GM12874 (cell line): ENCODE measurements around the gene MCC.

Experiments
- TF ChIP-seq, protein P1 (sequence below): IDR thresholded peaks from 2 replicates; pipeline ENCODE4 v1.5.1; 2011; ENCODE audit warnings: low read depth, mild to moderate bottlenecking, control low read depth, low read length, moderate library complexity; ENCODE audit not compliant: insufficient read depth

The MCC gene

DNA sequence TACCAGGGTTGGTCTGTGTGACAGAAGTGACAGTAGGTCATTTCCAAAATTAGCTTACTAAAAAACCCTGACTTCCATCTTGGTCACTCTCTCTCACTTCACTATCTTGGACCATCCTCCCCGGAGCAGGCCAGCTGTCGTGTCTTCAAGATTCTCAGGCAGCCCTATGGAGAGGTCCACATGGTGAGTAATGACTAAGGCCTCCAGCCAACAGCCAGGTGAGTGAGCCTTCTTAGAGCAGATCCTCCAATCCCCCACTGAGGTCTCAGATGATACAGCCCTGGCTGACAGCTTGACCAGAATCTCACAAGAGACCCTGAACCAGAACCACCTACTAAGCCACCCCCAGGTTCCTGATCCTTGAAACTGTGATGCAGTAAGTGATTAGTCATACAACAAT lies 419.7 kb downstream of the MCC start:
- TF ChIP-seq, protein P1, sequence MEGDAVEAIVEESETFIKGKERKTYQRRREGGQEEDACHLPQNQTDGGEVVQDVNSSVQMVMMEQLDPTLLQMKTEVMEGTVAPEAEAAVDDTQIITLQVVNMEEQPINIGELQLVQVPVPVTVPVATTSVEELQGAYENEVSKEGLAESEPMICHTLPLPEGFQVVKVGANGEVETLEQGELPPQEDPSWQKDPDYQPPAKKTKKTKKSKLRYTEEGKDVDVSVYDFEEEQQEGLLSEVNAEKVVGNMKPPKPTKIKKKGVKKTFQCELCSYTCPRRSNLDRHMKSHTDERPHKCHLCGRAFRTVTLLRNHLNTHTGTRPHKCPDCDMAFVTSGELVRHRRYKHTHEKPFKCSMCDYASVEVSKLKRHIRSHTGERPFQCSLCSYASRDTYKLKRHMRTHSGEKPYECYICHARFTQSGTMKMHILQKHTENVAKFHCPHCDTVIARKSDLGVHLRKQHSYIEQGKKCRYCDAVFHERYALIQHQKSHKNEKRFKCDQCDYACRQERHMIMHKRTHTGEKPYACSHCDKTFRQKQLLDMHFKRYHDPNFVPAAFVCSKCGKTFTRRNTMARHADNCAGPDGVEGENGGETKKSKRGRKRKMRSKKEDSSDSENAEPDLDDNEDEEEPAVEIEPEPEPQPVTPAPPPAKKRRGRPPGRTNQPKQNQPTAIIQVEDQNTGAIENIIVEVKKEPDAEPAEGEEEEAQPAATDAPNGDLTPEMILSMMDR = no peak

DNA sequence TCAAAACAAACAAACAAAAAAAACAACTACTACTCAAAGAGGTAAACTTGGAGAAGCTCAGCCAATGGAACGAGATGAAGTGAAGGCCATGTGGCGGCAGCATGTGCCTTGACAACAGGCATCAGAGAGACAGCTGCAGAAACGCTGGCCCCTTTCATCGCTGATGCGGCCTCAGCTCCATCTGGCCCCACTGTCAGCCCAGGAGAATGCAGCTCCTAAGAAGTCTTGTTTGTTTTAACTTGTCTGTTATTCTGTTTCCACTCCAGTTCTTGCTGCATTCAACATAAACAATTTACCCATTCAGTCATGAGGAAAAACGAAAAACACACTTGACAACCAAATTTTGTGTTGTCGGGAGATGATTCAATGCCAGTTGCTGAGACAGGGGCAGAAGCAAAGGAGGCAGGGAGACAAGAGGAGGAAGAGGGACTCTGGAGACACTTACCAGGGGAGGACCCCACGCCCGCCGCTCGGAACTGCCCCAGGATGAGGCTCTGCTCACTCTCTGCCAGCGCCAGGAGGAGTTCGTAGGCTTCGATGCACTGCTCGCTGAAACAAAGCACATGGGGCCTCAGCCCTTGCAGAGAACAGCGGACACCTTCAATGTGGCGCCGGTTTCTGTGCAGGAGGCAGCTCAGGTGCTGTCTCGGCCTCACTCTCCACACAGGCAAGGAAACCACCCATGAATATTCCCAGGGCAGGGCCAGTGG lies 420.5 kb downstream of the MCC start:
- TF ChIP-seq, protein P1 = no peak

DNA sequence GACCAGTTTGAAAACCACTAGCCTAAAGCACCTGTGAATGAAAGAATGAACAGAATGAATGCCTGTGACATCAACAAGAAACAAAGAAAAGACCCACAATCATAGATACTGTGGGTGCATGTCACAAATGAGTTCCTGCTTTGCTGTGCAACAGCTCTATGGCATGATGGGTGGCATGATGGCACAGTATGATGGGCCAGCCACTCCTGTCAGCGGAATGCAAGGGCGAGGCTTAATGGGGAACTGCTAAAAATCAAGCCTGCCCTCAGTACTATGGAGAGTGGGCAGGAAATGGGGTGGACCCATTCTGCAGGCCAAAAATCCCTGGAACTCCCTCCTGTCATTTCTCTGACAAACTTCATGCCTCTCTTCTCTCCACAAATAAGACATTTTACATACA lies 422.6 kb downstream of the MCC start:
- TF ChIP-seq, protein P1 = no peak

DNA sequence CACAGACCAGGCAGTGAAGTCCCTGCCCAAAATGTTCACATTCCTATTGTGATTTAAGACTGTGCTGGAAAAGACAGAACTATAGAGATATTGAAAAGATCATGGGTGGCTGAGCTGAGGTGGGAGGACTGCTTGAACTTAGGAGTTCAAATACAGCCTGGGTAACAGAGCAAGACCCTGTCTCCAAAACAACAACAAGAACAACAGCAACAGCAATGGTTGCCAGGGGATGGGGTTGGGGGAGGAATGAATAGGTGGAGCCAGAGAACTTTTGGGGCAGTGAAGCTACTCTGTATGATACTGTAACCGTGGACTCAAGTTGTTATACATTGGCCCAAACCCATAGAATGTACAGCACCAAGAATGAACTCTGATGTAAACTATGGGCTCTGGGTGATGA lies 423.4 kb downstream of the MCC start:
- TF ChIP-seq, protein P1 = no peak

DNA sequence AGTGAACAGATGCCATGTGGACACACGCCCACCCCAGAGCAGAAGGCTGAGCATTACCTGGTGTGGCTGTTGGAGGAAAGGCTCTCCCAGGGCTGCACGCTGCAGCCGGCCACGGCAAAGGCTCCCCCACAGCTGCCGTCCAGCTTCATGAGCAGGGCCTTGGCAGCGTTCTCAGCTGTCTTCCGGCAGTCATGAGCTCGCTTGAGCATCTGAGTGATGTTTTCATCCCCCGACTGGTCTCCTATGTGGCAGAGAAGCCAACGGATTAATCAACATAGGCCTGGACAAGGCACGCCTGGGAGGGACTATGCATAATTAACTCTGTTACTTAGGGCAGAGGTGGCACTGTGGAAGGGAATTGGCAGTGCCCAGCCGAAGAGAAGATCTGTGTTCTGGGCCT lies 424.3 kb downstream of the MCC start:
- TF ChIP-seq, protein P1 = no peak

DNA sequence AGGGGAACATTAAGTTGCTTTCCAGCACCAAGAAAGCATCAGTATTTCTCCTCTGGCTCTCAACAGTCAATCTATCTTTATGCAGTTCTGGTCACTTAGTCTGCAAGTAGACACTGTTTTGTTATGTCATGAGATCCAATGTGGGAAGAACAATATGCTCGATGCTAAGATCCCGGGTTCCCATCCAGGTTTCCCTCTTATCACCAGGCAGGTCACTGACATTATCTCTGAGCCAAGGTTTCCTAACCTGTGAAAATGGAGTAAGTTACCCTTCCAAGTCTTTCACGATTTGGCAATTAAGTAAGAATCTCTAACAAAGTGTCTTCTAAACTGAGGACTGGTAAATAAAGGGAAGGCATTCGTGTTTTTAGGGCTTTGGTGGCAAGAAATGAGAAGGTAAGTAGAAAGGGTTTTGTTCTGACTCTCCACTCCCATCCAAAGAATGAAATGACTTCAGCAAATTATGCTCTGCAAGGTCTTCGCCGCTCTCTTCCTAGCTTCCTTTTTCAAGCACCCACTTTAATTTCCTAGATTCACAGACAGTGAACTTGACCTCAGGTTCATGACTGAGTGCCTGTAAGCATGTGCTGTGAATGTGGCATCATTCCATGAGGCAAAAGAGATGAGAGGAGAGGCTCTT lies 425.3 kb downstream of the MCC start:
- TF ChIP-seq, protein P1 = no peak

DNA sequence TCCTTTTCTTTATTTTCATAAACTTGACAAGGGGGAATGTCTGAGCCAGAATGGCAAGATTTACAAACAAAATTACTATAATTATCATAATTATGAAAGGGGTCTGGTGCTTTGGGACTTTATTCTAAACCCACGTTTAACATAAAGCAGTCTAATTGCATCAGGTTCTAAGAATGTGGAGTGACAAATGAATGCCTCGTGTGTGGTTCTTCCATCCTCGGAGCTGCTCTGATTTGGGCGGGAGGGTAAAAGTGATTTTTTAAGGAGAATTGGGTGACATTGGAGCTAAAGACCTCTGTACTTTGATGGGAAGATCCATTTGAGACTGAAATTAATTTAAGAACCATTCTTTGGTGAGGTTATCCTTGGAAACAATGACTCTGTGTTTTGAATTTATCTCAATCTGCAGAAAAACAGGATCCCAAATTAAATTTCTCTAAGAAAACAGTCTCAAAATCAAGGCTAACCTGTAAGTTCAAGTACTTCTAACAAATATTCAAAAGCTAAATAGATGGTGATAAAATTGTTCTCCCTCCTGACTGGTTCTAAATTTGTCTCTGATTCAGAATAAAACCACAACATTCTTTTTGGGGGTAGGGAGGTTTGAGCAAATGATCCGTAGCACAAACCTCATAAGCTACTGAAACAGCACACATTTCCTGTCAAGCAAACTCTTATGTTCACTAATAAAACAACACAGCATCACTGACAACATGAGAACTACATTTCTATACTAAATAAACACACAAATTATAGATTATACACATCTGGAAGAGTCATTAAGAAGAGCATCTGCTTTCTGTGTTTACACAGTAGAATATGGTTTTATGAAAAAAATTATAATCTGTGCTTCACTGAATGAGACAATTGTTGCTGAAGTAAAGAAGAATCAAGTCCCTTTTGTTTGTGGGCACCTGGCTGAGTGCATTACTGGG lies 426.1 kb downstream of the MCC start:
- TF ChIP-seq, protein P1 = no peak
